Stimulated activated CD4-positive, alpha-beta T cell treated with anti-CD3 and anti-CD28 coated beads, TNF-alpha, amount 100 ng/mL, for 24 hours (primary cell): ENCODE measurements around the gene SPAG4.

Source experiments
- DNase-seq, 3 experiments: peaks; one replicate each; pipeline ENCODE4 v3.0.0-alpha.2; 2020; ENCODE audit warnings: low read depth in 3 of 3

The SPAG4 gene

DNA sequence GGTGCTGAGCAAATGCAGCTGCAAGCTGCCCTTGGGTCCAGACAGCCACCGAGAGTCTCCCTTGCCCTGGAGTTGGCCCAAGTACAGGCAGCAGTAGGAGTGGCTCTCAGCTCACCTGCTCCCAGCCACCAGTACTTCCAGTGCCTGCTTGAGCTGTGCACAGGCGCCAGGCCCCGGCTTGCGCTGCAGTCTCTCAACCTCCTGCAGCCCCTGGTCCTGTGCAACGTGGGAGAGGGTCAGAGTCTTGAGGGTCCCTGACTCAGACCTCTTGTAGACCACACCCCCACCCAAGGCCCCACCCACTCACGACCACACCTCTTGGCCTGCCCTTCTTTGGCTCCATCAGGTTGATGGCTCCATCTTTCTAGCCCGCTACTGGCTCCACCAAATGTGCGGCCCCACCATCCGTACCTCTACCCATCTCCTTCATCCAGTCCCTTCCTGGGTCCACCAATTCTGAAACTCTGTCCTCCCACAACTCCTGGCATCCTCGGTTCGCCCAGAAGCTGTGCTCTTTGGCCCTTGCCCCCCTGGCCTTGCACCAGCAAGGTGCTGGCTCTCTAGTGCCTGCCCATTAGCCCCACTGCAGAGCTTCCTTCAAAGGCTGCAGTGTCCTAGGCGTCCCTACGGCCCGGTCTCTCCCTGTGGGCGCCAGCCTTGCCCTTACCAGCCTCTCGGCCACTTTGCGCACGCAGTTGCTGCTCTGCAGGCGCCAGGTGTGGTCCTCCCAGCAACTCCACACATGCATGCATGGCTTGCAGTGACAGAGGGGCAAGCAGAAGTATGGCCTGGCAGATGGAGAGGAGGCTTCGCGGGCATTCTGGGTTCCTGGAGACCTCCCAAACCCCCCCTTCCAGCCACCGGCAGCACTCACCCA, 16.5 kb upstream of the SPAG4 start:
- DNase-seq = no peak

GRCh38 chr20:35599776-35600120, 15.9 kb upstream of the SPAG4 start:
- no peak for DNase-seq

DNA sequence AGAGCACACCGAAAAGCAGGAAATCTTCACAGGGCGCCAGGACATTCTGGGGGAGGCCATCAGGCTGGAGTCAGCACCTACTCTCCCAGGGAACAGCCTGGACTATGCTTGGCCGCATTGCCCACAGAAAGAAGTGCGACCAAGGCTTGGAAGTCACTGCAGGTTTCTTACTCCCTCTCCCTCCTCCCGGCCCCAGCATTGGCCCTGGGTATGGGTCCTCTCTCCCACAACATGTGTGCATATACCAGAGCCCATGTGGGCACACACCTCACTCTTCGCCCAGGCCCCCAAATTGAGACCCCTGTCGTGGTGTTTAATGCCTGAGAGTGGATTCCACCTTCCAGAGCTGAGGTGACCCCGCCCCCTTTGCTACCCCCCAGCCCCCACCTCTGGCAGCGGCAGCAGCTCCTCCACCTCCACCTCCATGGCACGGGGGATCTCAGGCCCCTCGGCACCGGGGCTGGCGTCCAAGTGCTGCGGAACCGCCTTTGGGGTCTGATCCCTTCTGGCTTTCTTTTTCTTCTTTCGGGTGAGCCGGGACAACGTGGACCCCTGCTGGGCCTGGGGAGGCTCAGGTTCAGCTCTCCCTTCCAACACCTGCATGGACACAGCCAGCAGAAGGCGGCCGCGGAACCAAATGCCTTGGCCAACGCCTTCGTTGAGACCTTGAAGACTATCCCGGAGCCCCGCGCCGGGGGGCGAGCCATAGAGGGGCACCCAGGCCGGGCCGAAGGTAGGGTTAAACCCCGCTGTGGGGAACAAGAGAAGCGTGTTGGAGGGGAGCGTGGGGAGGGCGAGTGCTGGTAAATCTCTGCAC, 15.2 kb upstream of the SPAG4 start:
- DNase-seq = no peak

- DNase-seq = peak; percentile 52 to 77 (median 59)
These were observed 14.3 kb upstream of the SPAG4 start for GRCh38 chr20:35600993-35601973.

DNA sequence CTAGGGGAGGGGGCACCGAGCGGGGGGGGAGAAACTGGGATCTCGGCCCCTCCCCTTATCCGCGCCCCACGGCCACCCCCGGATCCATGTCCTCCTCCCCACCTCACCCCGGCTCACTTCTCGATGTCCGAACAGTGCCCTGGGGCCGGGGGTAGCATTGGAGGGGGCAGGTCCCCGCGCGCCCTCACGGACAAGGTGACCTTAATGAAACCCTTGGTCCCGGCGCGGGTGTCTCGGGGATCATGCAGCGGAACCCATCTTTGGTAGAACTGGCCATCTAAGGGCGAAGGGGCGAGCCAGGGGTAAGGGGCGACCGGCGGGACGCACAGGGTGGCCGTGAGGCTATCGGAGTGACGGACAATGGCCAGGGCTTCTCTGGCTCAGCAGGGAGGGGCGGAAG, 13.6 kb upstream of the SPAG4 start:
- DNase-seq = no peak

GRCh38 chr20:35602851-35603495, 12.7 kb upstream of the SPAG4 start:
- no peak for DNase-seq

DNA sequence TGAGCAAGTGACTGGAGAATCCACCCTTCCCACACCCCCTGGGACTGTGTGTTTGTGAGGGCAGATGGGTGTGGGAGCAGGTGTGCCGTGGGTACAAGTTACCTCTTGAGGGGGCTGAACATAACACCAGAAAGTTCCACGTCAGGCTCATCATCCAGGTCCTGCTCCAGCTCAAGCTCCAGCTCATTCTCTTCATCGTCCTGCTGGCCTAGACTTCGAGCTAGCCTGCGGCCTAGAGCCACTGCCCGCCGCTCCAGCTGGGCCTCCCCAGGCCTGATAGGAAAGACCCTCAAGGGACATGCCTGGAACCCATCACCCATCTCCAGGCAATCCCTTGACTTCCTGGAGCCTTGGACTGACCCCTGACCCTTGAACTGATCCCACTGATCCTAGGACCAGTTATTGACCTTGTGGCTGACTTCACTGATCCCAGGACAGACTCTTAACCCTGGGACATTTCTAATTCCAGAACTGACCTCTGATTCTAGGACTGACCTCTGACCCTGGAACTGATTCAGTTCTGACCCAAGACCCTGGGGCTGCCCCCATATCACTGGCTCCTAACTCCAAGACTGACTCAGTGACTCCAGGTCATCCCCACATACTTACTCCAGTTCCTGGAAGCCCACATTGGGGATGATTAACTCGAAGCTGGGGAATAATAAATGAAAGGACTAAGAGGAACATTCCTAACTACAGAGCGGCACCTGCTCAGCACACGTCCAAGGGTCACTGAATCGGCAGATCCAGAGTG, 11.8 kb upstream of the SPAG4 start:
- no peak for DNase-seq

DNA sequence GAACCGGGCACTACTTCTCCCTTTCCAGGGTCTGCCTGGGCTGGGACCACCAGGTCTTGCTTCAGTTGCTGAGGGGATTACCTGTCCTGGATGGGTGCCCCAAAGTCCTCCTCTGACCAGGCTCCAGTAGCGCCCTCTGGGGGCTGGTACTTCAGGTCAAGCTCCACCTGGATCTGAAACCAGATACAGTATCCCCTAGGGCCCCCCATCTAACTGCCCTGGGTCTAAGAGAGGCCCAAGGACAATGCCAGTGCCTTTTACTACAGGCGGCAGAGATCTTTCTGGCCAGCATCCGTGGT, 11.2 kb upstream of the SPAG4 start:
- DNase-seq = no peak

- DNase-seq = no peak
These were observed 9.5 kb upstream of the SPAG4 start for GRCh38 chr20:35606127-35606526.

- DNase-seq = no peak
These were observed 8.5 kb upstream of the SPAG4 start for GRCh38 chr20:35607003-35607735.

- no peak for DNase-seq
These were observed 4.7 kb upstream of the SPAG4 start for GRCh38 chr20:35610833-35611427.

DNA sequence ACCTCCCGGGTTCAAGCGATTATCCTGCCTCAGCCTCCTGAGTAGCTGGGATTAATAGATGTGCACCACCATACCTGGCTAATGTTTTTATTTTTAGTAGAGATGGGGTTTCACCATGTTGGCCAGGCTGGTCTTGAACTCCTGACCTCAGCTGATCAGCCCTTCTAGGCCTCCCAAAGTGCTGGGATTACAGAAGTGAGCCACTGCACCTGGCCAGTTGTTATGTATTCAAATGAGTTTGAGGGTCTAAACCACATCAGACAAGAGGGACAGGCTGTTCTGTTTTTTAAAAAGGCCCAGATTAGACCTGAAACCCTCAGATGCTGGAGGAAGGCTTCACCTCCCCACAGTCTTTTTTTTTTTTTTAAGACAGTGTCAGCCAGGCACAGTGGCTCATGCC, 4.1 kb upstream of the SPAG4 start:
- no peak for DNase-seq

DNA sequence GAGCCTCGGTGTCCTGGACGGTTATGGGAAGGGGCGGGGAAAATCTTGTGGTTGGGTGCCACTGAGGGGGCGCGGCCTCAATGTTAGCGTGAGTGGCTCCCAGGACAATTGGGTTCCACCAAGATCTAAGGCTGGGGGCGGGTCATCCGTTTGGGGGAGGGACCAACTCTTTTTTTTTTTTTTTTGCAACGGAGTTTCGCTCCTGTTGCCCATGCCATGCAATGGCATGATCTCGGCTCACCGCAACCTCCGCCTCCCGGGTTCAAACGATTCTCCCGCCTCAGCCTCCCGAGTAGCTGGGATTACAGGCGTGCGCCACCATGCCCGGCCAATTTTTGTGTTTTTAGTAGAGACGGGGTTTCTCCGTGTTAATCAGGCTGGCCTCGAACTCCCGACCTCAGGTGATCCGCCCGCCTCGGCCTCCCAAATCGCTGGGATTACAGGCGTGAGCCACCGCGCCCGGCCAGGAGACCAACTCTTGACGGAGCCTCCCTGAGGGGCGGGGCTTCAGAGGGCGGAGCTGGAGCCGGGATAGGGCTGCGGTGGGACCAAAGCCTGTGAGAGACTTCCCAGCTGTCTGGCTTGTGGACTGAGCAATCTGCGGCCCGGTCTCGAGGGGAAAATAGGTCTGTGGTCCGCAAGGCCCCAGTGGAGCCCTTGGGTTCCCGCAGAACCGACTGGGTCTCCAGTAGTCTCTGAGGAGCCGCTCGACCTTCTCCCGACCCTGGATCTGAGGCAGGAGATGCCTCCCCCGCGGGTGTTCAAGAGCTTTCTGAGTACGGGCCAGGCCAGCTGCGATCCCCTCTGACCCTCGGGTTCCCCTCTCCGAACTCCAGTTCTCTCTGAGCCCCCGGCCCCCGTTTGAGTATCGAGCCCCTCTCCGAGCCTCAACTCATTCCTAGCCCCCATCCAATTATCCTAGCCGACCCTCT, 1.1 kb downstream of the SPAG4 start:
- peak in 2 of 3 experiments; percentile 31 to 66 for DNase-seq

DNA sequence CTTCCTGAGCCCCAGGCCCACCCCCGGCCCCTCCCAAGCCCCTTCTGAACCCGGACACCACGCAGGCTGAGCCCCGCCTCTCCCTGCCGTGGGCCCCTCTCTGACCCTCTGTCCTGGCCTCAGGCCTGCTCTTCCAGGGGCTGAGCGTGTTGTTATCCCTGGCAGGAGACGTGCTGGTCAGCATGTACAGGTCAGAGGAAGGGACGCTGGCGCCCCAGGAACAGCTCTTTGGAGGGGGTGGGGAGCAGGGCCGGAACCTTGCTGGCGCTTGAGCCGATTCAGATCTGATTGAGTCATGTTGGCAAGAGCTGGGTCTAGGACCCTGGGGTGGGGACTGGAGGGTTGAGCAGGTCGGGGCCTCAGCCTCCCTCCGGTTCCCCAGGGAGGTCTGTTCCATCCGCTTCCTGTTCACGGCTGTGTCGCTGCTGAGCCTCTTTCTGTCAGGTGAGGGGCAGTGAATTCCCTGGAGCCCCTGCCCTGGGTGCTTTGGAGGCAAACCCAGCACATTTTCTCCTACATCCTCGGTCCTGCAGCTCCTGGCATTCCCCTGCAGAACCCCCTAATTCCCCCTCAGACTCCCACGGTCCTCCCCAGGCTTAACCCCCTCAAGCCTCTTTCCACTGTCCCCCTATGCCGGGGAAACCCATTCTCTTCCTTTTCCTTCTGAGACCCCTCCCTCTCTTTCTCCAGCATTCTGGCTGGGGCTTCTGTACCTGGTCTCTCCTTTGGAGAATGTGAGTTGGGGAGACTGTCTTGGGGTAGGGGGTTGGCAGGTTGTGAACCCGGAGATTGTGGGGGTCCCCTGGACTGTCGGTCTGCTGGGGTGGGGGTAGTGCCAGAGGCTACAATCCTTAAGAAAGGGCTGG, 2.0 kb downstream of the SPAG4 start:
- DNase-seq = peak in 1 of 3 experiments; percentile 48

DNA sequence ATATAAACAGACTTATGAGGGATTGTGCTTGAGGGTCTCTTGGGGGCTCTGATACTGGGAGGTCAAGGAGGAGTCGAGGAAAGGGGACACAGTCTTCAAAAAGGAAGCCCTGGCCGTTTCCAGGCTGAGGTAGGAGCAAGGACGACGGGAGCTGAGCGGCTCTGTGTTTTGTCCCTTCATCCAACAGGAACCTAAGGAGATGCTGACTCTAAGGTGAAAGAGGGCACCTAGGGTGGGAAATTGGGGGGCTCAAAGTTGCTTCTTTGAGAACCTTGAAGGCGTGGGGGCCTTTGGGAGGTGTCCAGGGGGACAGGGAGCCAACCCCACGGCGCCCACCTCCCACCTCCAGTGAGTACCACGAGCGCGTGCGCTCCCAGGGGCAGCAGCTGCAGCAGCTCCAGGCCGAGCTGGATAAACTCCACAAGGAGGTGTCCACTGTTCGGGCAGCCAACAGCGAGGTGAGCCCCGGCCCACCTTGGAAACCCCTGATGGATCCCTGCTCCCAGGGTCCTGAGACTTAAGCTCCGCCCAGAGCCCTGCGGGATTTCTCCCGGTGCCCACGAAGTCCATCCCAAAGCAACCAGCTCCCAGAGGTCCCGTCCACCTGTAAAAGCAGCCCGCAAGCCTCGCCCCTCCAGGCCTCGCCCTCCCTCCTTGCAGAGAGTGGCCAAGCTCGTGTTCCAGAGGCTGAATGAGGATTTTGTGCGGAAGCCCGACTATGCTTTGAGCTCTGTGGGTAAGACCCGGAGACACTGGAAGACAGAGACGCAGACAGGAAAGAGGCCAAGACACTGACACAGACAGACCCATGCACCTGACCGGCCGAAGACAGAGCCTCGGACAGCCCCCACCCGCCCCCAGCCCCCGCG, 2.9 kb downstream of the SPAG4 start:
- DNase-seq = no peak
